Esophagus muscularis mucosa (tissue), 4 donors: ENCODE results near the gene MATCAP1. TPM values are rescaled to one million over a fixed set of nuclear protein-coding genes. Genes with fewer than 3 reads are reported as not detected.

Source experiments
- DNase-seq: peaks from one replicate; pipeline ENCODE4 v3.0.0-alpha.2; 2017; ENCODE audit errors: extremely low spot score
- H3K27ac ChIP-seq, 4 donors: fragments of 200-600 bp; sonication (generic); replicated peaks in 1 of 4; 1 replicate in 3 of 4; 2 replicates in 1 of 4; pipeline ENCODE4 v1.5.1; 2016 to 2019; ENCODE audit warnings: mild to moderate bottlenecking in 1 of 4
- H3K27me3 ChIP-seq, 4 donors: fragments of 200-600 bp; sonication (generic); one replicate each; pipeline versions ENCODE4 v1.5.1 to v1.6.0; 2016 to 2019
- H3K36me3 ChIP-seq, 4 donors: fragments of 200-600 bp; sonication (generic); one replicate each; pipeline ENCODE4 v1.5.1; 2016 to 2019
- H3K4me1 ChIP-seq, 4 donors: fragments of 200-600 bp; sonication (generic); one replicate each; pipeline ENCODE4 v1.5.1; 2016 to 2019
- H3K4me3 ChIP-seq, 4 donors: fragments of 200-600 bp; sonication (generic); 1 replicate in 2 of 4; 2 replicates in 2 of 4; pipeline ENCODE4 v1.5.1; 2016 to 2019; ENCODE audit warnings: mild to moderate bottlenecking in 4 of 4, moderate library complexity in 1 of 4
- H3K9me3 ChIP-seq, 4 donors: fragments of 200-600 bp; sonication (generic); 1 replicate in 3 of 4; 2 replicates in 1 of 4; pipeline ENCODE4 v1.5.1; 2016 to 2019
- CTCF ChIP-seq, 3 experiments: fragments of 200-600 bp in 2 of 3; fragments of 450-650 bp in 1 of 3; sonication (generic) in 2 of 3; IDR thresholded peaks; one replicate each; pipeline ENCODE4 v1.5.1; 2017 to 2019; ENCODE audit warnings: antibody characterized with exemption in 3 of 3, mild to moderate bottlenecking in 2 of 3, moderate library complexity in 1 of 3
- EP300 ChIP-seq: sonication (generic); formaldehyde crosslinking; IDR thresholded peaks from one replicate; pipeline ENCODE4 v1.6.1; 2017; ENCODE audit warnings: antibody characterized with exemption
- POLR2A ChIP-seq: fragments of 450-650 bp; IDR thresholded peaks from one replicate; pipeline ENCODE4 v1.6.1; 2017; ENCODE audit warnings: antibody characterized with exemption, moderate library complexity, mild to moderate bottlenecking, low read depth
- POLR2AphosphoS5 ChIP-seq, 2 donors: sonication (generic); formaldehyde crosslinking; IDR thresholded peaks; one replicate each; pipeline ENCODE4 v1.6.1; 2017; ENCODE audit warnings: antibody characterized with exemption in 2 of 2
- WGBS: methylation state at CpG from one replicate; pipeline ENCODE4 v1.1.5; 2018; 5-methylcytosine and 5-hydroxymethylcytosine counted together
- intact Hi-C: fragments of 100-400 bp; cut with DNase I; formaldehyde crosslinking; loops from one replicate; pipeline ENCODE4 v1.15.1; 2023
- total RNA-seq, 4 donors: library from RNA; depleted of rRNA; stranded (reverse); fragments of >200 nt; gene quantifications; one replicate each; pipeline versions ENCODE4 v1.1.0 to v1.2.1, GENCODE V29; 2016

MATCAP1 gene
- total RNA-seq, 4 donors from 2014 or later = 7.8 to 17.7 (median 11.2) TPM

GRCh38 chr16:67186550-67186950, 2.8 kb upstream of the MATCAP1 start:
- TF ChIP-seq CTCF (IDR thresholded peaks at IDR 0.05) = no peak
- TF ChIP-seq POLR2AphosphoS5 (IDR thresholded peaks at IDR 0.05) = no peak
- no peak for TF ChIP-seq EP300
- no peak for TF ChIP-seq POLR2A
- H3K27me3 ChIP-seq = no peaks in the 10 kb centered on the region
- whole genome bisulfite sequencing = 50% methylated on average over 2 of the region's 5 CpGs
- no peak overlapping the region for H3K4me3 ChIP-seq
- H3K36me3 ChIP-seq = no peaks in the 10 kb centered on the region
- H3K9me3 ChIP-seq = no peaks in the 10 kb centered on the region
- intact Hi-C loops = no loop called here
- peaks cover 36 to 47% (median 46%) of the 10 kb centered on the region in 4 donors for H3K4me1 ChIP-seq
- no peak overlapping the region for H3K27ac ChIP-seq
- no peak for DNase-seq

GRCh38 chr16:67185651-67186134, 1.9 kb upstream of the MATCAP1 start:
- H3K9me3 ChIP-seq = no peaks in the 10 kb centered on the region
- intact Hi-C loops = loop anchor here (2.0 kb wide), 2 partner anchors 27 to 207 kb away; partner anchors contain the start of genes FBXL8 and TRADD
- TF ChIP-seq CTCF (IDR thresholded peaks at IDR 0.05) (no peak), POLR2A (no peak), POLR2AphosphoS5 (IDR thresholded peaks at IDR 0.05) (no peak)
- H3K27me3 ChIP-seq = no peaks in the 10 kb centered on the region
- H3K4me3 ChIP-seq = peak overlapping the region; percentile 10 to 92 (median 48)
- H3K27ac ChIP-seq = peak overlapping the region in 1 of 4 donors; percentile 16
- H3K36me3 ChIP-seq = no peaks in the 10 kb centered on the region
- H3K4me1 ChIP-seq = peaks cover 27 to 49% (median 47%) of the 10 kb centered on the region in 4 donors
- 9% methylated on average over 12 of the region's 12 CpGs for WGBS
- DNase-seq = no peak

- Histone ChIP-seq H3K27me3 (no peaks in the 10 kb centered on the region), H3K36me3 (no peaks in the 10 kb centered on the region), H3K4me3 (peak overlapping the region; percentile 70 to 92 (median 72)), H3K9me3 (no peaks in the 10 kb centered on the region), H3K4me1 (peaks cover 25 to 52% (median 50%) of the 10 kb centered on the region in 4 donors), H3K27ac (peak overlapping the region; percentile 94 to 95 (median 94))
- DNase-seq = peak; percentile 95
- TF ChIP-seq POLR2AphosphoS5 (IDR thresholded peaks at IDR 0.05) (peak; percentile 60 to 84), CTCF (IDR thresholded peaks at IDR 0.05) (peak; percentile 80 to 87 (median 85)), POLR2A (no peak), EP300 (no peak)
- intact Hi-C loops = loop anchor here (2.0 kb wide), 2 partner anchors 26 to 206 kb away; partner anchors contain the start of genes FBXL8 and TRADD
- 13% methylated on average over 15 of the region's 43 CpGs for WGBS
Observed at GRCh38 chr16:67184995-67185650, 1.4 kb upstream of the MATCAP1 start.

- WGBS = no CpG with 5 or more reads among the region's 59 CpGs
Observed at GRCh38 chr16:67184453-67184994, 761 bp upstream of the MATCAP1 start.

More at GRCh38 chr16:67184453-67184994, 761 bp upstream of the MATCAP1 start:
- no peak for DNase-seq
- H3K9me3 ChIP-seq = no peaks in the 10 kb centered on the region
- intact Hi-C loops = loop anchor here (2.0 kb wide), 2 partner anchors 26 to 206 kb away; partner anchors contain the start of genes FBXL8 and TRADD
- no peaks in the 10 kb centered on the region for H3K36me3 ChIP-seq
- no peaks in the 10 kb centered on the region for H3K27me3 ChIP-seq
- TF ChIP-seq POLR2AphosphoS5 (IDR thresholded peaks at IDR 0.05) (no peak), CTCF (IDR thresholded peaks at IDR 0.05) (peak in 1 of 3 experiments; percentile 9)
- peak overlapping the region; percentile 70 to 92 (median 72) for H3K4me3 ChIP-seq
- peak overlapping the region; percentile 94 to 95 (median 94) for H3K27ac ChIP-seq
- H3K4me1 ChIP-seq = peaks cover 25 to 57% (median 51%) of the 10 kb centered on the region in 4 donors
